ENCODE measurements around the gene PHYHIPL.

The PHYHIPL gene

DNA sequence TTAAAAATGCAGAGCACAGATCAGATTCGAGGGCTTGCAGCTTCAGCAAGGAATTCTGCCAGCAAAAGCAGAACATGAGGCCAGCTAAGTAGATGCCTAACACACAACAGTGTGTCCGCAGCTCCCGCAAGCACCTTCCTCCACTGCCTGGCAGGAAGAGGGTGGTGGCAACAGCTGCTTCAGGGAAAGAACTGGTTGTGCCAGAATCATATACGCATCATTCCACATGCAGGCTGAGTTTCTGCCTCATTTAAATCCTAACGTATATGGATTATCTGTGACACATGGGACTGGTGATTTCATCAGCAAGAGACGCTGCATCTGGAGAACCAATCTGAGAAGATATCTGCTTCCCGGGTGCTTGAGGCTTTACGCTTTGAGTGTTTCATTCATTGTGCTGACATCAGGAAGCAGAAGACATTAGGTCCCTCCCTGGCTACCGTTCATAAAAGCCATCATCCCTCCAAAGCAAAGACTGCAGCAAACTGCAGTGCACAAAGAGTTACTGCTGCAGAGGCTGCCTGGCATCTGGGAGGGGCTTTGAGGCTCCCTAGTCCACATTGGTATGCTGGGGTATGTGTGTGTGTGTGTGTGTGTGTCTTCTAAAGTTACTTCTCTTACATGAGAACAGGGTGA lies 107.1 kb downstream of the PHYHIPL start:
- TF ChIP-seq, protein P1, sequence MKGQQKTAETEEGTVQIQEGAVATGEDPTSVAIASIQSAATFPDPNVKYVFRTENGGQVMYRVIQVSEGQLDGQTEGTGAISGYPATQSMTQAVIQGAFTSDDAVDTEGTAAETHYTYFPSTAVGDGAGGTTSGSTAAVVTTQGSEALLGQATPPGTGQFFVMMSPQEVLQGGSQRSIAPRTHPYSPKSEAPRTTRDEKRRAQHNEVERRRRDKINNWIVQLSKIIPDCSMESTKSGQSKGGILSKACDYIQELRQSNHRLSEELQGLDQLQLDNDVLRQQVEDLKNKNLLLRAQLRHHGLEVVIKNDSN (IDR thresholded peaks at IDR 0.05) = no peak

DNA sequence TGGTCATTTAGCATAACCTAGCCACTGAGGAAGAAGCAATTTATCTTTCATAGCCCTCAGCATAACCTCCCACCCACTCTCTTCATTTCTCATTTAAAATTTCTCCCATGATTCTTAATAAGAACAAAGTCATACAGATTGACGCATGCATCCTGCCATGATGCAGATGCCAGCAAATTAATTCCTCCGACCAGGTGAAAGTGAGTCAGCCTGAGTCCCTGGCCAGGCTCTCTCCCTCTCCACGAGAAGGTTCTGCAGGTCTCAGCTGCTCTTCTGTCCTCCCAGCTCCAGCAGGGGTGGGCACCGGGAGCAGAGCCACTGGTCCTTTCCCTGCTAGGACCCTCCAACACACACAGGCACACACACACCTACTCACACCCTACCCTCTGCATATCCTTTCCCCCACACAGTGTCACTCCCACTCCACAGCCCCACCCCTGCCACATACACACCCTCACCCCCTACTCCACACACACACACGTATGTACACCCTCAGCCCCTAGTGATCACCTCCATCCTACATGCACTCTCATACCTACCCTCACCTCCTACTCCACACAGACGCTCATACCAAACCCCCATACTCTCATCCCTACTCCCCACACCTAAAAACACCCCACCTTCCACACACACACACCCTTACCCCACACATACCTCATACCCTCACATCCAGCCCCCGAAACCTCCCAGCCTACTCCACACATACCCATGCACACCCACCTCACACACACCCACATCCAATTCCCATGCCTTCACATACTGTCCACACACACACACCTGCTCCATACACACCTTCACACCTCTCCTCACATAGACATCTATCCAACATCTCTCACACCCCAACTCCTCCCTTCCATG lies 107.9 kb downstream of the PHYHIPL start:
- TF ChIP-seq TCF12 (IDR thresholded peaks at IDR 0.05; ENCODE audit: low read depth) (no peak), RAD21 (IDR thresholded peaks at IDR 0.05; ENCODE audit: low read depth) (no peak), CEBPB (IDR thresholded peaks at IDR 0.05) (no peak), FOXM1 (IDR thresholded peaks at IDR 0.05; ENCODE audit: borderline replicate concordance, low read depth) (no peak), CREB1 (IDR thresholded peaks at IDR 0.05; ENCODE audit: low read depth) (no peak), YY1 (IDR thresholded peaks at IDR 0.05; ENCODE audit: low read depth) (no peak), EP300 (IDR thresholded peaks at IDR 0.05; ENCODE audit: borderline replicate concordance) (no peak), TAF1 (IDR thresholded peaks at IDR 0.05; ENCODE audit: low read depth) (no peak), EGR1 (IDR thresholded peaks at IDR 0.05) (no peak), NFIC (IDR thresholded peaks at IDR 0.05) (no peak), ZBTB7A (IDR thresholded peaks at IDR 0.05; ENCODE audit: low read depth) (no peak), TEAD4 (IDR thresholded peaks at IDR 0.05) (no peak)
- TF ChIP-seq, protein P2, sequence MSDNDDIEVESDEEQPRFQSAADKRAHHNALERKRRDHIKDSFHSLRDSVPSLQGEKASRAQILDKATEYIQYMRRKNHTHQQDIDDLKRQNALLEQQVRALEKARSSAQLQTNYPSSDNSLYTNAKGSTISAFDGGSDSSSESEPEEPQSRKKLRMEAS (IDR thresholded peaks at IDR 0.05) = no peak
- TF ChIP-seq, protein P1 (IDR thresholded peaks at IDR 0.05) = no peak
- TF ChIP-seq, protein P3, sequence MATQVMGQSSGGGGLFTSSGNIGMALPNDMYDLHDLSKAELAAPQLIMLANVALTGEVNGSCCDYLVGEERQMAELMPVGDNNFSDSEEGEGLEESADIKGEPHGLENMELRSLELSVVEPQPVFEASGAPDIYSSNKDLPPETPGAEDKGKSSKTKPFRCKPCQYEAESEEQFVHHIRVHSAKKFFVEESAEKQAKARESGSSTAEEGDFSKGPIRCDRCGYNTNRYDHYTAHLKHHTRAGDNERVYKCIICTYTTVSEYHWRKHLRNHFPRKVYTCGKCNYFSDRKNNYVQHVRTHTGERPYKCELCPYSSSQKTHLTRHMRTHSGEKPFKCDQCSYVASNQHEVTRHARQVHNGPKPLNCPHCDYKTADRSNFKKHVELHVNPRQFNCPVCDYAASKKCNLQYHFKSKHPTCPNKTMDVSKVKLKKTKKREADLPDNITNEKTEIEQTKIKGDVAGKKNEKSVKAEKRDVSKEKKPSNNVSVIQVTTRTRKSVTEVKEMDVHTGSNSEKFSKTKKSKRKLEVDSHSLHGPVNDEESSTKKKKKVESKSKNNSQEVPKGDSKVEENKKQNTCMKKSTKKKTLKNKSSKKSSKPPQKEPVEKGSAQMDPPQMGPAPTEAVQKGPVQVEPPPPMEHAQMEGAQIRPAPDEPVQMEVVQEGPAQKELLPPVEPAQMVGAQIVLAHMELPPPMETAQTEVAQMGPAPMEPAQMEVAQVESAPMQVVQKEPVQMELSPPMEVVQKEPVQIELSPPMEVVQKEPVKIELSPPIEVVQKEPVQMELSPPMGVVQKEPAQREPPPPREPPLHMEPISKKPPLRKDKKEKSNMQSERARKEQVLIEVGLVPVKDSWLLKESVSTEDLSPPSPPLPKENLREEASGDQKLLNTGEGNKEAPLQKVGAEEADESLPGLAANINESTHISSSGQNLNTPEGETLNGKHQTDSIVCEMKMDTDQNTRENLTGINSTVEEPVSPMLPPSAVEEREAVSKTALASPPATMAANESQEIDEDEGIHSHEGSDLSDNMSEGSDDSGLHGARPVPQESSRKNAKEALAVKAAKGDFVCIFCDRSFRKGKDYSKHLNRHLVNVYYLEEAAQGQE (IDR thresholded peaks at IDR 0.05; ENCODE audit: low read depth) = no peak

DNA sequence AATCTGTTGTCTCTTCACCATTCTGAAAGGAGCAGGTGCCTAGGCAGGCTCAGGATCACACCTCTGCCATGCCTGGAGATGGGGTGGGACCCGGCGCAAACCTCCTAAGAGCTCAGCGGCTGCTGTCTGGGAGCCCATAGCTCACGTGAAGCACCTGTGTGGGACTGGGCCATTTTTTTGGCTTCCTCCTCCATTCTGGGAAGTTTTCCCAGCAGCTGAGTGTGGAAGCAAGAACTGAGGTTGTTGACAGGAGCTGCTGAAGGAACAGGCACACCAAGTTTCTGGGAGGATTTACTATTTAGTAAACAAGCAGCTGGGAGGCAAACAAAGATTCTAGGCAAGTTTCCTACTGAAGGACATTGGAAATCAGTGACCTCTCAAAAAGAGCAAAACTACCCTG lies 108.6 kb downstream of the PHYHIPL start:
- TF ChIP-seq ZBTB7A (IDR thresholded peaks at IDR 0.05; ENCODE audit: low read depth) (no peak), TCF12 (IDR thresholded peaks at IDR 0.05; ENCODE audit: low read depth) (no peak), NFIC (IDR thresholded peaks at IDR 0.05) (no peak), RAD21 (IDR thresholded peaks at IDR 0.05; ENCODE audit: low read depth) (no peak), FOXM1 (IDR thresholded peaks at IDR 0.05; ENCODE audit: borderline replicate concordance, low read depth) (no peak), TAF1 (IDR thresholded peaks at IDR 0.05; ENCODE audit: low read depth) (no peak), EP300 (IDR thresholded peaks at IDR 0.05; ENCODE audit: borderline replicate concordance) (no peak), CREB1 (IDR thresholded peaks at IDR 0.05; ENCODE audit: low read depth) (no peak), EGR1 (IDR thresholded peaks at IDR 0.05) (no peak), CEBPB (IDR thresholded peaks at IDR 0.05) (no peak), TEAD4 (IDR thresholded peaks at IDR 0.05) (no peak), YY1 (IDR thresholded peaks at IDR 0.05; ENCODE audit: low read depth) (no peak)
- TF ChIP-seq, protein P2 (IDR thresholded peaks at IDR 0.05) = no peak
- TF ChIP-seq, protein P1 (IDR thresholded peaks at IDR 0.05) = no peak
- TF ChIP-seq, protein P3 (IDR thresholded peaks at IDR 0.05; ENCODE audit: low read depth) = no peak

DNA sequence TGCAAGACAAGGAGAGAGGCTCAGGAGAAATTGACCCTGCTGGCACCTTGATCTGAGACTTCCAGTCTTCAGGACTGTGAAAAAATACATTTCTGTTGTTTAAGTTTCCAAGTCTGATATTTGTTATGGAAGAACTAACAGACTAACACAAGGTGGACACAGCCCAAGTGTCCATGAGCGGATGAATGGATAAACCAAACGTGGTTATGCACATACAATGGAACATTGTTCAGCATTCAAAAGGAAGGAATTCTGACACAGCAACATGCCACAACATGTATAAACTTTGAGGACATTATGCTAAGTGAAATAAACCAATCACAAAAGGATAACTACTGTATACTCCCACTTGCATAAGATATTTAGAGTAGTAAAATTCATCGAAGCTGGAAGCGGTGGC lies 109.4 kb downstream of the PHYHIPL start:
- TF ChIP-seq EP300 (IDR thresholded peaks at IDR 0.05; ENCODE audit: borderline replicate concordance) = no peak

DNA sequence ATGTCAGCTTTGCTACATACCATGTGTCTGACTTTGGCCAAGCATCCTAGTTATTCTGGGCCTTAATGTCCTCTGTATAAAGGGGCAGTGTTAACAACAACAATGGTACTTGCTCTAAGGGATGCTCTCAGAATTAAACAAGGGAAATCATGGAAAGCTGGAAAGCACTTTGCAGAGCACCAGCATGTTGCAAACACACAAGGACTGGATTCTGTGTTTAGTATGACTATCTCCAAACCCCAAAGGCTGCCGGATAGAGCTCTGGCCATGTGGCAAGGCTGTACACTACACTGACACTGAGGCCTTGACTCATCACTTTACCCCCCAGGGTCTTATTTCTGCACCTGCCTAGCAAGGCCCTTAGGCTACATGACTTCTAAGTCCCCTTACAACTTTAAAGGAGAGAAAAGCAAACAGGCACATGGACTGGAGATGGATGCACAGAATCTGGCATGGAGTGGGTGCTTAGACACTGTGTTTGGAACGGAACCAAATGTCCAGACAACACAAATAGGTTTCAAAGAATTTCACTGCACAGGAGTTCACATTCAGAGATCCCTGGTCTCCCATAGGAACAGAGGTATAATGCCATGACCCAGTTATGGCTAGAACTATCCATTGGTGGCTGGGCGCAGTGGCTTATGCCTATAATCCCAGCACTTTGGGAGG lies 111.3 kb downstream of the PHYHIPL start:
- TF ChIP-seq, protein P1 (IDR thresholded peaks at IDR 0.05) = no peak
- TF ChIP-seq EP300 (IDR thresholded peaks at IDR 0.05; ENCODE audit: borderline replicate concordance) (no peak), TEAD4 (IDR thresholded peaks at IDR 0.05) (no peak), CREB1 (IDR thresholded peaks at IDR 0.05; ENCODE audit: low read depth) (no peak), NFIC (IDR thresholded peaks at IDR 0.05) (no peak), EGR1 (IDR thresholded peaks at IDR 0.05) (no peak), FOXM1 (IDR thresholded peaks at IDR 0.05; ENCODE audit: borderline replicate concordance, low read depth) (no peak), RAD21 (IDR thresholded peaks at IDR 0.05; ENCODE audit: low read depth) (no peak), ZBTB7A (IDR thresholded peaks at IDR 0.05; ENCODE audit: low read depth) (no peak), TCF12 (IDR thresholded peaks at IDR 0.05; ENCODE audit: low read depth) (no peak), TAF1 (IDR thresholded peaks at IDR 0.05; ENCODE audit: low read depth) (no peak), YY1 (IDR thresholded peaks at IDR 0.05; ENCODE audit: low read depth) (no peak), CEBPB (IDR thresholded peaks at IDR 0.05) (no peak)
- TF ChIP-seq, protein P2 (IDR thresholded peaks at IDR 0.05) = no peak
- TF ChIP-seq, protein P3 (IDR thresholded peaks at IDR 0.05; ENCODE audit: low read depth) = no peak
